TTC549 (cell line): ENCODE results near the gene MMP17.

Experiments used
- FAIRE-seq: peaks from 2 replicates; lab custom pipeline; 2012; peaks lifted over from hg19 to GRCh38; lab: Jason Lieb, UNC

The MMP17 gene

GRCh38 chr12:131850856-131851559 is 22.8 kb downstream of the MMP17 start:
- no peak for FAIRE-seq

GRCh38 chr12:131851741-131852550 is 23.8 kb downstream of the MMP17 start:
- no peak for FAIRE-seq

- no peak for FAIRE-seq
Measured at GRCh38 chr12:131852551-131853299, 24.5 kb downstream of the MMP17 start.

- no peak for FAIRE-seq
Measured at GRCh38 chr12:131853832-131854797, 25.9 kb downstream of the MMP17 start.

- no peak for FAIRE-seq
Measured at GRCh38 chr12:131854861-131855476, 26.8 kb downstream of the MMP17 start.

GRCh38 chr12:131855521-131856142 is 27.4 kb downstream of the MMP17 start:
- no peak for FAIRE-seq

GRCh38 chr12:131856366-131857097 is 28.3 kb downstream of the MMP17 start:
- no peak for FAIRE-seq

- no peak for FAIRE-seq
Measured at GRCh38 chr12:131857908-131858850, 30.0 kb downstream of the MMP17 start.

GRCh38 chr12:131860472-131861260 is 32.5 kb downstream of the MMP17 start:
- FAIRE-seq: no peak

- FAIRE-seq: no peak
Measured at GRCh38 chr12:131861261-131862083, 33.3 kb downstream of the MMP17 start.

GRCh38 chr12:131862084-131862441 is 33.9 kb downstream of the MMP17 start:
- FAIRE-seq: no peak

- no peak for FAIRE-seq
Measured at GRCh38 chr12:131862600-131862993, 34.4 kb downstream of the MMP17 start.

- FAIRE-seq: no peak
Measured at GRCh38 chr12:131862994-131863710, 35.0 kb downstream of the MMP17 start.

- no peak for FAIRE-seq
Measured at GRCh38 chr12:131863711-131864396, 35.7 kb downstream of the MMP17 start.

- FAIRE-seq: no peak
Measured at GRCh38 chr12:131864469-131864868, 36.3 kb downstream of the MMP17 start.
